ENCODE data around the gene GPR17. TPM values are rescaled to one million over a fixed set of nuclear protein-coding genes. Genes with fewer than 3 reads are reported as not detected.

Gene GPR17
- total RNA-seq, 5 donors from 2014 or later (not counting 1 experiment from before 2014, with no cell fraction given), result not detected

DNA sequence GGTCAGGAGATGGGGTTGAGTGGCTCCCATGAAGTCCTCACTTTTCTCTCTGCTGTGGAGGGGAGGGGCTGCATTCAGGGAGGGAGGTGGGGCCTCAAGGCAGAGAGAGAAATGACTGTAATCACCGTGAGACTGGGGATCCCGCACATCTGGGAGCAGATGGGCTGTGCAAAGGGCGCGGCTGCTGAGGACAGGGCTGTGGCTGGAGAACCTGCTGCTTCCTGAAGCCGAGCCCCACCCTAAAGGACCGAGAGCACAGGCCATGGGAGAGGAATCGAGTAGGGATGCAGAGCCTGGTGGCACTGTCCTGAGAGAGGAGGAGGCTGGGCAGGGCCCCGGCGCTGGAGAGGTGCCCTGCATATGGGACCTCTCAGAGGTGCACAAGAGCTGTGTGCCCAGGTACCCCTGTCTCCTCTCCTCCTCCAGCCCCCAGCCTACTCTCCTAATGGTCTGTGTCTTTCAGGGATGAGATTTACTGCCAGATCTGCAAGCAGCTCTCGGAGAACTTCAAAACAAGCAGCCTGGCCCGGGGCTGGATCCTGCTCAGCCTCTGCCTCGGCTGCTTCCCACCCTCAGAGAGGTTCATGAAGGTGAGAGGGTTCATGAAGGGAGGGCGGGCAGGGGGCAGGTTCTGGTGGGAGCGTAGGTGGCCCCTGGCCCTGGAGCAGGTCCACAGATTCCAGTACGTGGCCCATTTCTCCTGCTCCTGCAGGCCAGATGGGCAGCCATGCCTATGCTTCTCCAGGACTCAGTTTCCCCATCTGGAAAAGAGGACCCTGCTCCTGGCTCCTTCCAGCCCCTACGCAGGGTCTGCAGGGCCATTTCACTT, 25.9 kb upstream of the GPR17 start:
- no peak overlapping the region for H3K4me3 Mint-ChIP-seq
- peaks cover 3 to 11% of the 10 kb centered on the region in 2 donors for H3K27me3 Mint-ChIP-seq
- DNase-seq (peak in 1 of 35 experiments; percentile 16), ATAC-seq (replicated peaks in 1 of 4) (no peak)
- no peaks in the 10 kb centered on the region for H3K9me3 Mint-ChIP-seq
- POLR2A ChIA-PET, result no interaction called here
- H3K27ac Mint-ChIP-seq, result no peak overlapping the region
- no peaks in the 10 kb centered on the region for H3K36me3 Mint-ChIP-seq
- CTCF ChIA-PET, result interaction anchor here in 1 of 2 donors (0.7 kb wide), 1 partner anchor 43 kb away, joined by 5 read pairs; no protein-coding TSS in a partner anchor
- H3K4me3 ChIP-seq (ENCODE audit: control insufficient read depth in 1 of 2, extremely low read depth in 1 of 2, low read length in 1 of 2), result no peak overlapping the region
- H3K27ac ChIP-seq (ENCODE audit: low read length), result no peak overlapping the region
- peaks cover 10 to 19% (median 12%) of the 10 kb centered on the region in 3 donors for H3K4me1 Mint-ChIP-seq
- peaks cover 4 to 11% of the 10 kb centered on the region in 2 experiments for H3K4me1 ChIP-seq (ENCODE audit: control insufficient read depth in 1 of 2, extremely low read depth in 1 of 2, insufficient read depth in 2 of 2, low read length in 2 of 2)
- peaks cover 0 to 15% of the 10 kb centered on the region in 2 experiments for H3K27me3 ChIP-seq (replicated peaks in 1 of 2; ENCODE audit: control insufficient read depth in 2 of 2, extremely low read depth in 1 of 2, insufficient read depth in 2 of 2, low read length in 1 of 2)
- H3K36me3 ChIP-seq (ENCODE audit: control insufficient read depth in 2 of 2, extremely low read depth in 1 of 2, insufficient read depth in 1 of 2, low read length in 1 of 2), result no peaks in the 10 kb centered on the region
- H3K9me3 ChIP-seq, result no peaks in the 10 kb centered on the region
- 61% methylated on average over 10 of the region's 16 CpGs for WGBS (ENCODE audit: insufficient coverage)

GRCh38 chr2:127620866-127621265, 25.1 kb upstream of the GPR17 start:
- POLR2A ChIA-PET, result no interaction called here

DNA sequence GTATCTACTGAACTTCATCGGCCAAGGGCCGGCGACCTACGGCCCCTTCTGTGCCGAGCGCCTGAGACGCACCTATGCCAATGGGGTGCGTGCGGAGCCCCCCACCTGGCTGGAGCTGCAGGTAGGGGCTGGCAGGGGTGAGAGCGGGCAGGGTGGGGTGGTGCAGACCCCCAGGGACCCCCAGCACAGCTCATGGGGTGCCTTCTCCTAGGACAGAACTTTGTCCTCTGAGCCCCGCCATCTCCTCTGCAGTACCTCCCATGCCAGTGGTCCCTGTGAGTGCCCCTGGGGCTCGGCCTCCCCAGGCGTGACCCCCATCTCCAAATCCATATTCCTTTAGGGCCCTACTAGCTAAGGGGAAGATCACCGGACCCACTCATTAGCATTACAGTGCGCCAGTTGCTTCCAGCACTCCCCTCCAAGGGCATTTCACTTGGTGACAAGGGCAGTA, 23.9 kb upstream of the GPR17 start:
- no peaks in the 10 kb centered on the region for H3K9me3 ChIP-seq
- H3K36me3 ChIP-seq (ENCODE audit: control insufficient read depth in 2 of 2, extremely low read depth in 1 of 2, insufficient read depth in 1 of 2, low read length in 1 of 2), result no peaks in the 10 kb centered on the region
- ChIA-PET CTCF (no interaction called here), POLR2A (no interaction called here)
- no peaks in the 10 kb centered on the region for H3K9me3 Mint-ChIP-seq
- no peak overlapping the region for H3K4me3 ChIP-seq (ENCODE audit: control insufficient read depth in 1 of 2, extremely low read depth in 1 of 2, low read length in 1 of 2)
- ATAC-seq (replicated peaks in 1 of 4) (no peak), DNase-seq (no peak)
- peaks cover 3 to 6% of the 10 kb centered on the region in 2 donors for H3K27me3 Mint-ChIP-seq
- peaks cover 0 to 8% (median under 1%) of the 10 kb centered on the region in 3 donors for H3K4me1 Mint-ChIP-seq
- H3K27ac ChIP-seq (ENCODE audit: low read length), result no peak overlapping the region
- 91% methylated on average over 14 of the region's 15 CpGs for WGBS (ENCODE audit: insufficient coverage)
- peaks cover 0 to 2% of the 10 kb centered on the region in 2 experiments for H3K4me1 ChIP-seq (ENCODE audit: control insufficient read depth in 1 of 2, extremely low read depth in 1 of 2, insufficient read depth in 2 of 2, low read length in 2 of 2)
- H3K4me3 Mint-ChIP-seq, result no peak overlapping the region
- no peak overlapping the region for H3K27ac Mint-ChIP-seq
- H3K36me3 Mint-ChIP-seq, result no peaks in the 10 kb centered on the region
- peaks cover 0 to 15% of the 10 kb centered on the region in 2 experiments for H3K27me3 ChIP-seq (replicated peaks in 1 of 2; ENCODE audit: control insufficient read depth in 2 of 2, extremely low read depth in 1 of 2, insufficient read depth in 2 of 2, low read length in 1 of 2)

More at GRCh38 chr2:127620866-127621265, 25.1 kb upstream of the GPR17 start:
- peaks cover 6 to 16% (median 8%) of the 10 kb centered on the region in 3 donors for H3K4me1 Mint-ChIP-seq
- H3K27me3 Mint-ChIP-seq, result peaks cover 3 to 8% of the 10 kb centered on the region in 2 donors
- H3K9me3 ChIP-seq, result no peaks in the 10 kb centered on the region
- no peaks in the 10 kb centered on the region for H3K9me3 Mint-ChIP-seq
- CTCF ChIA-PET, result no interaction called here
- H3K36me3 Mint-ChIP-seq, result no peaks in the 10 kb centered on the region
- no peak overlapping the region for H3K27ac ChIP-seq (ENCODE audit: low read length)
- DNase-seq, result no peak
- no peak overlapping the region for H3K4me3 Mint-ChIP-seq
- H3K36me3 ChIP-seq (ENCODE audit: control insufficient read depth in 2 of 2, extremely low read depth in 1 of 2, insufficient read depth in 1 of 2, low read length in 1 of 2), result no peaks in the 10 kb centered on the region
- ATAC-seq (replicated peaks in 1 of 4), result no peak
- H3K4me1 ChIP-seq (ENCODE audit: control insufficient read depth in 1 of 2, extremely low read depth in 1 of 2, insufficient read depth in 2 of 2, low read length in 2 of 2), result peaks cover 4 to 9% of the 10 kb centered on the region in 2 experiments
- H3K4me3 ChIP-seq (ENCODE audit: control insufficient read depth in 1 of 2, extremely low read depth in 1 of 2, low read length in 1 of 2), result no peak overlapping the region
- no peak overlapping the region for H3K27ac Mint-ChIP-seq
- H3K27me3 ChIP-seq (replicated peaks in 1 of 2; ENCODE audit: control insufficient read depth in 2 of 2, extremely low read depth in 1 of 2, insufficient read depth in 2 of 2, low read length in 1 of 2), result peaks cover 0 to 15% of the 10 kb centered on the region in 2 experiments
- 60% methylated on average over 1 of the region's 3 CpGs for WGBS (ENCODE audit: insufficient coverage)

DNA sequence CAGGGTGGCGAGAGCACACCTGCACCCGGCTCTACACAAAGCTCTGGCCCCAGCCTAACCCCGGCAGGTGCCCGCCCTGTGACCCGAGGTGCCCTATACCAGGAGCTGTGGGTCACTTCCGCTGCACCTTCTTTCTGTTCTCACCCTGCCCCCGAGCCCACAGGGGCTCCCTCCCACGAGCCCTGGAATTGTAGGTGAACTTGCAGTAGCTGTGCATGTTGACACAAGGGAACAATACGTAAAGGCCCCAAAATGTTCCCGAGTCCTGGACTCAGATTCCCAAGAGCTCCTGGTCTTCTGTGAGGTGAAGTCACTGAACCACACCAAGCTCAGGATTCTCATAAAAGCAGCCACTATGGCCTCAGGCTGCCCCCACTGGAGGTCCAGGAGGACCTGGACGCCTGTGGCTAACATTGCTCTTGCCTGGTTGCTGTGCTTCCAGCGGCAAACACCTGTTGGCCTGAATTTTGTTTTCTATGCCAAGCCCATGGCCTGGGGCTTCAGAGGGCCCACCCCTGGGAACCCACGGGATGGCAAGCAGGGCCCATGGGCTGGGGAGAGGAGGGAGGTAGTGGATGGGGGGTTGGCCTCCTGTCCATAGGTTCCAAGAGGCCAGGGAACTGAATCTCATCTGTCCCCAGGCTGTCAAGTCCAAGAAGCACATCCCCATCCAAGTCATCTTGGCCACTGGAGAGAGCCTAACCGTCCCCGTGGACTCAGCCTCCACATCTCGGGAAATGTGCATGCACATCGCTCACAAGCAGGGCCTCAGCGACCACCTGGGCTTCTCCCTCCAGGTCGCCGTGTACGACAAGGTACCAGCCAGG, 23.2 kb upstream of the GPR17 start:
- WGBS (ENCODE audit: insufficient coverage), result 79% methylated on average over 21 of the region's 21 CpGs
- CTCF ChIA-PET, result no interaction called here
- no peaks in the 10 kb centered on the region for H3K36me3 ChIP-seq (ENCODE audit: control insufficient read depth in 2 of 2, extremely low read depth in 1 of 2, insufficient read depth in 1 of 2, low read length in 1 of 2)

GRCh38 chr2:127623388-127624319, 22.3 kb upstream of the GPR17 start:
- no peak overlapping the region for H3K4me3 Mint-ChIP-seq
- H3K4me3 ChIP-seq (ENCODE audit: control insufficient read depth in 1 of 2, extremely low read depth in 1 of 2, low read length in 1 of 2), result no peak overlapping the region
- H3K36me3 ChIP-seq (ENCODE audit: control insufficient read depth in 2 of 2, extremely low read depth in 1 of 2, insufficient read depth in 1 of 2, low read length in 1 of 2), result no peaks in the 10 kb centered on the region
- H3K4me1 ChIP-seq (ENCODE audit: control insufficient read depth in 1 of 2, extremely low read depth in 1 of 2, insufficient read depth in 2 of 2, low read length in 2 of 2), result no peaks in the 10 kb centered on the region
- H3K27me3 ChIP-seq (replicated peaks in 1 of 2; ENCODE audit: control insufficient read depth in 2 of 2, extremely low read depth in 1 of 2, insufficient read depth in 2 of 2, low read length in 1 of 2), result peaks cover 0 to 15% of the 10 kb centered on the region in 2 experiments
- CTCF ChIA-PET, result interaction anchor here in 1 of 2 donors (0.6 kb wide), 1 partner anchor 22 kb away, joined by 9 read pairs; no protein-coding TSS in a partner anchor
- peak in 2 of 35 experiments; percentile 1 to 19 for DNase-seq
- peak in 1 of 4 experiments; percentile 19 for ATAC-seq (replicated peaks in 1 of 4)
- no peak overlapping the region for H3K27ac ChIP-seq (ENCODE audit: low read length)
- H3K9me3 ChIP-seq, result no peaks in the 10 kb centered on the region
- H3K4me1 Mint-ChIP-seq, result peaks cover 0 to 6% (median 0%) of the 10 kb centered on the region in 3 donors
- H3K9me3 Mint-ChIP-seq, result no peaks in the 10 kb centered on the region
- H3K27me3 Mint-ChIP-seq, result peaks cover 1 to 2% of the 10 kb centered on the region in 2 donors
- no peaks in the 10 kb centered on the region for H3K36me3 Mint-ChIP-seq
- POLR2A ChIA-PET, result no interaction called here
- 84% methylated on average over 32 of the region's 38 CpGs for WGBS (ENCODE audit: insufficient coverage)
- no peak overlapping the region for H3K27ac Mint-ChIP-seq

More for the DNA sequence above, 23.2 kb upstream of the GPR17 start:
- Mint-ChIP-seq H3K36me3 (no peaks in the 10 kb centered on the region), H3K4me1 (peaks cover 0 to 6% (median 0%) of the 10 kb centered on the region in 3 donors), H3K27me3 (peaks cover 3 to 5% of the 10 kb centered on the region in 2 donors), H3K9me3 (no peaks in the 10 kb centered on the region), H3K27ac (no peak overlapping the region), H3K4me3 (no peak overlapping the region)
- Histone ChIP-seq H3K9me3 (no peaks in the 10 kb centered on the region), H3K4me3 (ENCODE audit: control insufficient read depth in 1 of 2, extremely low read depth in 1 of 2, low read length in 1 of 2) (no peak overlapping the region), H3K4me1 (ENCODE audit: control insufficient read depth in 1 of 2, extremely low read depth in 1 of 2, insufficient read depth in 2 of 2, low read length in 2 of 2) (no peaks in the 10 kb centered on the region), H3K27me3 (replicated peaks in 1 of 2; ENCODE audit: control insufficient read depth in 2 of 2, extremely low read depth in 1 of 2, insufficient read depth in 2 of 2, low read length in 1 of 2) (peaks cover 0 to 15% of the 10 kb centered on the region in 2 experiments), H3K27ac (ENCODE audit: low read length) (no peak overlapping the region)
- ATAC-seq (replicated peaks in 1 of 4), result no peak
- no peak for DNase-seq
- POLR2A ChIA-PET, result no interaction called here

Data from T-cell (primary cell).